Gastrocnemius medialis (tissue), 4 donors: Measurements from ENCODE around the gene SRPRB. TPM values are rescaled to one million over a fixed set of nuclear protein-coding genes. Genes with fewer than 3 reads are reported as not detected.

Experiments
- ATAC-seq, 2 donors: fragments of 150-250 bp; one replicate each; pipeline ENCODE4 v1.9.1; 2016
- DNase-seq, 2 donors: peaks; one replicate each; pipeline ENCODE4 v3.0.0-alpha.2; 2019
- H3K27ac ChIP-seq, 4 donors: fragments of 200-600 bp; sonication (generic); 1 replicate in 1 of 4; 2 replicates in 3 of 4; pipeline ENCODE4 v1.5.1; 2016 to 2018; ENCODE audit warnings: mild to moderate bottlenecking in 2 of 4, moderate library complexity in 1 of 4
- H3K27me3 ChIP-seq, 3 donors: fragments of 200-600 bp; sonication (generic) in 2 of 3; 1 replicate in 1 of 3; 2 replicates in 2 of 3; pipeline versions ENCODE4 v1.5.1 to v1.6.0; 2016 to 2019; ENCODE audit warnings: mild to moderate bottlenecking in 1 of 3, moderate library complexity in 1 of 3
- H3K36me3 ChIP-seq, 2 donors: fragments of 200-600 bp; sonication (generic) in 1 of 2; one replicate each; pipeline ENCODE4 v1.5.1; 2017 to 2018
- H3K4me1 ChIP-seq, 2 donors: fragments of 200-600 bp; sonication (generic) in 1 of 2; one replicate each; pipeline ENCODE4 v1.5.1; 2016 to 2017; ENCODE audit warnings: mild to moderate bottlenecking in 2 of 2
- H3K4me3 ChIP-seq, 4 donors: fragments of 200-600 bp; sonication (generic) in 3 of 4; 1 replicate in 1 of 4; 2 replicates in 3 of 4; pipeline ENCODE4 v1.5.1; 2016 to 2019; ENCODE audit warnings: mild to moderate bottlenecking in 2 of 4
- H3K9me3 ChIP-seq, 3 donors: fragments of 200-600 bp; sonication (generic) in 2 of 3; 1 replicate in 1 of 3; 2 replicates in 2 of 3; pipeline ENCODE4 v1.5.1; 2016 to 2019
- POLR2A ChIP-seq, 2 donors: fragments of 450-650 bp; IDR thresholded peaks; one replicate each; pipeline ENCODE4 v1.6.1; 2017; ENCODE audit warnings: antibody characterized with exemption in 2 of 2, mild to moderate bottlenecking in 2 of 2, moderate library complexity in 2 of 2
- in situ Hi-C, 4 donors: fragments of 200-750 bp; cut with MboI; loops; one replicate each; pipeline versions ENCODE4 v1.15.0 to v1.8.0; 2017; ENCODE audit warnings: low sequenced_read_pairs in 4 of 4
- intact Hi-C: fragments of 100-400 bp; cut with DNase I; formaldehyde crosslinking; loops from one replicate; pipeline ENCODE4 v1.15.1; 2023; ENCODE audit warnings: low total_unique reads
- total RNA-seq, 4 donors: library from RNA; depleted of rRNA; stranded (reverse); fragments of >200 nt; gene quantifications; one replicate each; pipeline versions ENCODE4 v1.1.0 to v1.2.3, GENCODE V29; 2016
- TF ChIP-seq, protein P1 (sequence below), 5 experiments: fragments of 450-650 bp in 3 of 5; fragments of 200-600 bp in 2 of 5; sonication (generic) in 2 of 5; IDR thresholded peaks in 4 of 5; conservative IDR thresholded peaks in 1 of 5; 1 replicate in 4 of 5; 2 replicates in 1 of 5; pipeline ENCODE4 v1.5.1; 2016 to 2019; ENCODE audit warnings: antibody characterized with exemption in 5 of 5, mild to moderate bottlenecking in 3 of 5, moderate library complexity in 3 of 5

Gene SRPRB
- total RNA-seq, 4 donors from 2014 or later, result 19.0 to 22.3 (median 20.6) TPM

GRCh38 chr3:133812872-133813271, 7.3 kb downstream of the SRPRB start:
- Histone ChIP-seq H3K4me1 (no peaks in the 10 kb centered on the region), H3K9me3 (no peaks in the 10 kb centered on the region), H3K27me3 (no peaks in the 10 kb centered on the region), H3K4me3 (no peak overlapping the region), H3K27ac (no peak overlapping the region), H3K36me3 (peaks cover 0 to 66% of the 10 kb centered on the region in 2 donors)
- TF ChIP-seq POLR2A (IDR thresholded peaks at IDR 0.05), result no peak
- TF ChIP-seq, protein P1, sequence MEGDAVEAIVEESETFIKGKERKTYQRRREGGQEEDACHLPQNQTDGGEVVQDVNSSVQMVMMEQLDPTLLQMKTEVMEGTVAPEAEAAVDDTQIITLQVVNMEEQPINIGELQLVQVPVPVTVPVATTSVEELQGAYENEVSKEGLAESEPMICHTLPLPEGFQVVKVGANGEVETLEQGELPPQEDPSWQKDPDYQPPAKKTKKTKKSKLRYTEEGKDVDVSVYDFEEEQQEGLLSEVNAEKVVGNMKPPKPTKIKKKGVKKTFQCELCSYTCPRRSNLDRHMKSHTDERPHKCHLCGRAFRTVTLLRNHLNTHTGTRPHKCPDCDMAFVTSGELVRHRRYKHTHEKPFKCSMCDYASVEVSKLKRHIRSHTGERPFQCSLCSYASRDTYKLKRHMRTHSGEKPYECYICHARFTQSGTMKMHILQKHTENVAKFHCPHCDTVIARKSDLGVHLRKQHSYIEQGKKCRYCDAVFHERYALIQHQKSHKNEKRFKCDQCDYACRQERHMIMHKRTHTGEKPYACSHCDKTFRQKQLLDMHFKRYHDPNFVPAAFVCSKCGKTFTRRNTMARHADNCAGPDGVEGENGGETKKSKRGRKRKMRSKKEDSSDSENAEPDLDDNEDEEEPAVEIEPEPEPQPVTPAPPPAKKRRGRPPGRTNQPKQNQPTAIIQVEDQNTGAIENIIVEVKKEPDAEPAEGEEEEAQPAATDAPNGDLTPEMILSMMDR (IDR thresholded peaks at IDR 0.05 in 4 of 5, conservative IDR thresholded peaks at IDR 0.05 in 1 of 5), result no peak
- ATAC-seq (no peak), DNase-seq (no peak)
- intact Hi-C loops, result no loop called here
- in situ Hi-C loops, result loop anchor here in 2 of 4 donors (10.0 to 25.0 kb wide), 3 partner anchors 112 to 1101 kb away; partner anchors contain the start of genes ANAPC13 (in 1 of the 2), CEP63 (in 1 of the 2) and NPHP3 (in 1 of the 2)

GRCh38 chr3:133815386-133815785, 9.8 kb downstream of the SRPRB start:
- in situ Hi-C loops, result loop anchor here in 2 of 4 donors (10.0 to 25.0 kb wide), 3 partner anchors 109 to 1103 kb away; partner anchors contain the start of genes ANAPC13 (in 1 of the 2), CEP63 (in 1 of the 2) and NPHP3 (in 1 of the 2)
- Histone ChIP-seq H3K9me3 (no peaks in the 10 kb centered on the region), H3K4me1 (no peaks in the 10 kb centered on the region), H3K27ac (no peak overlapping the region), H3K36me3 (peaks cover 2 to 59% of the 10 kb centered on the region in 2 donors), H3K27me3 (no peaks in the 10 kb centered on the region), H3K4me3 (no peak overlapping the region)
- intact Hi-C loops, result no loop called here
- no peak for DNase-seq
- TF ChIP-seq, protein P1 (IDR thresholded peaks at IDR 0.05 in 4 of 5, conservative IDR thresholded peaks at IDR 0.05 in 1 of 5), result no peak
- TF ChIP-seq POLR2A (IDR thresholded peaks at IDR 0.05), result no peak
- no peak for ATAC-seq

DNA sequence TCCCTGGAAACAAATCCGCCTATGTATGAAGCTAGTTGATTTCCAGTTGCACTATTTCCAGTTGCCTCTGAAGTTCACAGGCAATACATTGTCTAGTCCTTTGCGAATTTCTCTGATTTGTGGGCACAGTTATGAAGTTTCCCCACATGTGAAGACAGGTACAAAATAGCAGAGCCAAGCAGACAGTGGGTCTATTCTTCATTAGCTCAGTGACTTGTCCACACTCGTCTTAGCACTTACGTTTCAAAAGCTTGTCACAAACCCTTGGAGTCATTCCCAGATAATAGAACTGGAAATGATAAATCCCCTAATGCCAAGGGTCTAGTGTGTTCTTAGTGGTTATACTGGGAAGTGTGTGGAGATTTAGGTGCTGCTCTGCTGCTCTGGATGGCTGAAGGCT, 14.5 kb downstream of the SRPRB start:
- Histone ChIP-seq H3K4me1 (no peaks in the 10 kb centered on the region), H3K4me3 (no peak overlapping the region), H3K9me3 (no peaks in the 10 kb centered on the region), H3K36me3 (peaks cover 2 to 83% of the 10 kb centered on the region in 2 donors), H3K27me3 (no peaks in the 10 kb centered on the region), H3K27ac (no peak overlapping the region)
- intact Hi-C loops (no loop called here), in situ Hi-C loops (loop anchor here in 1 of 4 donors (25.0 kb wide), 2 partner anchors 667 to 1108 kb away; partner anchors contain the start of genes ANAPC13, CEP63 and NPHP3)
- DNase-seq, result no peak
- ATAC-seq, result no peak
- TF ChIP-seq, protein P1 (IDR thresholded peaks at IDR 0.05 in 4 of 5, conservative IDR thresholded peaks at IDR 0.05 in 1 of 5), result no peak
- TF ChIP-seq POLR2A (IDR thresholded peaks at IDR 0.05), result no peak

- DNase-seq (no peak), ATAC-seq (no peak)
- Histone ChIP-seq H3K36me3 (peaks cover 2 to 76% of the 10 kb centered on the region in 2 donors), H3K4me3 (no peak overlapping the region), H3K9me3 (no peaks in the 10 kb centered on the region), H3K27me3 (no peaks in the 10 kb centered on the region), H3K27ac (no peak overlapping the region), H3K4me1 (no peaks in the 10 kb centered on the region)
- TF ChIP-seq, protein P1 (IDR thresholded peaks at IDR 0.05 in 4 of 5, conservative IDR thresholded peaks at IDR 0.05 in 1 of 5), result no peak
- no peak for TF ChIP-seq POLR2A (IDR thresholded peaks at IDR 0.05)
- intact Hi-C loops (no loop called here), in situ Hi-C loops (loop anchor here in 1 of 4 donors (25.0 kb wide), 2 partner anchors 666 to 1109 kb away; partner anchors contain the start of genes ANAPC13, CEP63 and NPHP3)
Observed at GRCh38 chr3:133820889-133821675, 15.5 kb downstream of the SRPRB start.
